Measurements from ENCODE around the gene FLII. TPM values are rescaled to one million over a fixed set of nuclear protein-coding genes. Genes with fewer than 3 reads are reported as not detected.

The FLII gene
- total and polyA plus RNA-seq, 2 donors (not counting 1 experiment from before 2014, with no cell fraction given), result 199 to 395 TPM

- Histone ChIP-seq H3K9ac (ENCODE audit: insufficient read depth, low read length) (no peak overlapping the region), H3K4me2 (ENCODE audit: extremely low read depth, insufficient read depth, low read length) (no peak overlapping the region), H4K20me1 (ENCODE audit: control insufficient read depth, extremely low read depth, insufficient read depth, low read length) (no peaks in the 10 kb centered on the region), H3K27me3 (ENCODE audit: control insufficient read depth, insufficient read depth, low read length) (no peaks in the 10 kb centered on the region), H3K27ac (ENCODE audit: insufficient read depth, low read length) (no peak overlapping the region), H2AFZ (ENCODE audit: low read length) (no peak overlapping the region), H3K79me2 (ENCODE audit: control insufficient read depth, insufficient read depth, low read length) (peaks cover 18% of the 10 kb centered on the region), H3K4me1 (ENCODE audit: control insufficient read depth, extremely low read depth, insufficient read depth, low read length) (peaks cover 3% of the 10 kb centered on the region), H3K4me3 (replicated peaks in 1 of 4; ENCODE audit: control extremely low read depth in 1 of 4, insufficient read depth in 1 of 4, low read depth in 3 of 4, low read length in 4 of 4) (no peak overlapping the region), H3K36me3 (ENCODE audit: control insufficient read depth, insufficient read depth, low read length) (peaks cover 63% of the 10 kb centered on the region), H3K9me3 (ENCODE audit: control insufficient read depth, insufficient read depth, low read depth, low read length) (no peaks in the 10 kb centered on the region)
- TF ChIP-seq CTCF (conservative IDR thresholded peaks at IDR 0.05 in 1 of 2, IDR thresholded peaks at IDR 0.05 in 1 of 2; ENCODE audit: low read depth in 1 of 2, low read length in 2 of 2) (no peak), EZH2 (IDR thresholded peaks at IDR 0.05; ENCODE audit: low read length, missing control alignments) (no peak)
- no peak for DNase-seq (ENCODE audit: low read depth in 2 of 2)
These were observed 6.4 kb downstream of the FLII start for GRCh38 chr17:18252160-18252559.

GRCh38 chr17:18251204-18251603 is 7.3 kb downstream of the FLII start:
- no peak overlapping the region for H3K4me2 ChIP-seq (ENCODE audit: extremely low read depth, insufficient read depth, low read length)
- DNase-seq (ENCODE audit: low read depth in 2 of 2), result no peak
- H3K79me2 ChIP-seq (ENCODE audit: control insufficient read depth, insufficient read depth, low read length), result peaks cover 9% of the 10 kb centered on the region
- H3K27ac ChIP-seq (ENCODE audit: insufficient read depth, low read length), result no peak overlapping the region
- H3K9me3 ChIP-seq (ENCODE audit: control insufficient read depth, insufficient read depth, low read depth, low read length), result no peaks in the 10 kb centered on the region
- H4K20me1 ChIP-seq (ENCODE audit: control insufficient read depth, extremely low read depth, insufficient read depth, low read length), result no peaks in the 10 kb centered on the region
- no peak overlapping the region for H3K4me3 ChIP-seq (replicated peaks in 1 of 4; ENCODE audit: control extremely low read depth in 1 of 4, insufficient read depth in 1 of 4, low read depth in 3 of 4, low read length in 4 of 4)
- H3K36me3 ChIP-seq (ENCODE audit: control insufficient read depth, insufficient read depth, low read length), result peaks cover 65% of the 10 kb centered on the region
- no peaks in the 10 kb centered on the region for H3K27me3 ChIP-seq (ENCODE audit: control insufficient read depth, insufficient read depth, low read length)
- TF ChIP-seq EZH2 (IDR thresholded peaks at IDR 0.05; ENCODE audit: low read length, missing control alignments) (no peak), CTCF (conservative IDR thresholded peaks at IDR 0.05 in 1 of 2, IDR thresholded peaks at IDR 0.05 in 1 of 2; ENCODE audit: low read depth in 1 of 2, low read length in 2 of 2) (no peak)
- no peaks in the 10 kb centered on the region for H3K4me1 ChIP-seq (ENCODE audit: control insufficient read depth, extremely low read depth, insufficient read depth, low read length)
- H2AFZ ChIP-seq (ENCODE audit: low read length), result no peak overlapping the region
- no peak overlapping the region for H3K9ac ChIP-seq (ENCODE audit: insufficient read depth, low read length)

GRCh38 chr17:18250708-18251107 is 7.8 kb downstream of the FLII start:
- Histone ChIP-seq H3K9me3 (ENCODE audit: control insufficient read depth, insufficient read depth, low read depth, low read length) (no peaks in the 10 kb centered on the region), H2AFZ (ENCODE audit: low read length) (no peak overlapping the region), H3K27ac (ENCODE audit: insufficient read depth, low read length) (no peak overlapping the region), H4K20me1 (ENCODE audit: control insufficient read depth, extremely low read depth, insufficient read depth, low read length) (no peaks in the 10 kb centered on the region), H3K36me3 (ENCODE audit: control insufficient read depth, insufficient read depth, low read length) (peaks cover 69% of the 10 kb centered on the region), H3K79me2 (ENCODE audit: control insufficient read depth, insufficient read depth, low read length) (peaks cover 5% of the 10 kb centered on the region), H3K9ac (ENCODE audit: insufficient read depth, low read length) (no peak overlapping the region), H3K4me3 (replicated peaks in 1 of 4; ENCODE audit: control extremely low read depth in 1 of 4, insufficient read depth in 1 of 4, low read depth in 3 of 4, low read length in 4 of 4) (no peak overlapping the region), H3K4me2 (ENCODE audit: extremely low read depth, insufficient read depth, low read length) (no peak overlapping the region), H3K4me1 (ENCODE audit: control insufficient read depth, extremely low read depth, insufficient read depth, low read length) (no peaks in the 10 kb centered on the region), H3K27me3 (ENCODE audit: control insufficient read depth, insufficient read depth, low read length) (no peaks in the 10 kb centered on the region)
- TF ChIP-seq CTCF (conservative IDR thresholded peaks at IDR 0.05 in 1 of 2, IDR thresholded peaks at IDR 0.05 in 1 of 2; ENCODE audit: low read depth in 1 of 2, low read length in 2 of 2) (no peak), EZH2 (IDR thresholded peaks at IDR 0.05; ENCODE audit: low read length, missing control alignments) (no peak)
- DNase-seq (ENCODE audit: low read depth in 2 of 2), result no peak

All from fibroblast of lung (primary cell).